ENCODE results near the gene SMARCD2.

The SMARCD2 gene

DNA sequence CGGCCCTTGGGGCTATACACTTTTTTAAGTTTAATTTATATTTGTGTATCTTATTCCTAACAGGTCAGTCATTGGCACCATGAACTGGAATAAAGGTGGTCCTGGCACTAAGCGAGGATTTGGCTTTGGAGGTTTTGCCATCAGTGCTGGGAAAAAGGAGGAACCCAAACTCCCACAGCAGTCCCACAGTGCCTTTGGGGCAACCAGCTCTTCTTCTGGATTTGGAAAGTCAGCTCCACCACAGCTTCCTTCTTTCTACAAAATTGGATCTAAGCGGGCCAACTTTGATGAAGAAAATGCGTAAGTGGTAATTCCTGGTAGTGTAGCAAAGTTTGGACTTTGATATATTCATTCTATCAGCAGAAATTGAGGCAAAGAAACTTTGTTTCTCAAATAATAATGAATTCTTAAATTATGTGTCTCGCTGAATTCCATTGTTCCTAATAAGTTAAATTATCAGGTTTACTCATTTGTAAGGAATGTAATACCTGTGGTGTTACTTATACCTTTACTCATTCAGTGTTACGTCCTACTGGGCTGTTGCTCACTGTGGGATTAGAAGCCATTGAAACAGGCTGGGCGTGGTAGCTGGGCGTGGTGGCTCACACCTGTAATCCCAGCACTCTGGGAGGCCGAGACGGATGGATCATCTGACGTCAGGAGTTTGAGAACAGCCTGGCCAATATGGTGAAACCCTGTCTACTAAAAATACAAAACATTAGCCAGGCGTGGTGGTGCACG lies 55.3 kb downstream of the SMARCD2 start:
- no peak overlapping the region for H3K4me3 ChIP-seq (ENCODE audit: low read length)
- TF ChIP-seq, protein P1, sequence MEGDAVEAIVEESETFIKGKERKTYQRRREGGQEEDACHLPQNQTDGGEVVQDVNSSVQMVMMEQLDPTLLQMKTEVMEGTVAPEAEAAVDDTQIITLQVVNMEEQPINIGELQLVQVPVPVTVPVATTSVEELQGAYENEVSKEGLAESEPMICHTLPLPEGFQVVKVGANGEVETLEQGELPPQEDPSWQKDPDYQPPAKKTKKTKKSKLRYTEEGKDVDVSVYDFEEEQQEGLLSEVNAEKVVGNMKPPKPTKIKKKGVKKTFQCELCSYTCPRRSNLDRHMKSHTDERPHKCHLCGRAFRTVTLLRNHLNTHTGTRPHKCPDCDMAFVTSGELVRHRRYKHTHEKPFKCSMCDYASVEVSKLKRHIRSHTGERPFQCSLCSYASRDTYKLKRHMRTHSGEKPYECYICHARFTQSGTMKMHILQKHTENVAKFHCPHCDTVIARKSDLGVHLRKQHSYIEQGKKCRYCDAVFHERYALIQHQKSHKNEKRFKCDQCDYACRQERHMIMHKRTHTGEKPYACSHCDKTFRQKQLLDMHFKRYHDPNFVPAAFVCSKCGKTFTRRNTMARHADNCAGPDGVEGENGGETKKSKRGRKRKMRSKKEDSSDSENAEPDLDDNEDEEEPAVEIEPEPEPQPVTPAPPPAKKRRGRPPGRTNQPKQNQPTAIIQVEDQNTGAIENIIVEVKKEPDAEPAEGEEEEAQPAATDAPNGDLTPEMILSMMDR (IDR thresholded peaks at IDR 0.05; ENCODE audit: insufficient read depth, low read depth, low read length, missing control alignments): no peak
- DNase-seq (ENCODE audit: low read depth): peak; percentile 96

DNA sequence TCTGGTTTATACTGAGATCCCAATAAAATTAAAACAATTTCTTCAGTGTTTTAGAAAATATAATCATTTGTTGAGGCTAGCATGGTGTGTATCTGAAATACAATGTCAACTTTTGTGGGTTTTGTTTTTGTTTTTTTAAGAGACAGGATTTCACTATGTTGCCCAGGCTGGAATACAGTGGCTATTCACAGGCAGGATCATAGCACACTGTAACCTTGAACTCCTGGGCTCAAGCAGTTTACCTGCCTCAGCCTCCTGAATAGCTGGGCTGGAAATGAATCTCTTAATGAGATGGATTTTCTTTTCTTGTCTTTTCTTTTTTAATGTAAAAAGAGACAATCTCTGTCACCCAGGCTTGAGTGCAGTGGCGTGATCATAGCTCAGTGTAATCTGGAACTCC lies 56.4 kb downstream of the SMARCD2 start:
- no peak overlapping the region for H3K4me3 ChIP-seq (ENCODE audit: low read length)
- TF ChIP-seq, protein P1 (IDR thresholded peaks at IDR 0.05; ENCODE audit: insufficient read depth, low read depth, low read length, missing control alignments): no peak
- no peak for DNase-seq (ENCODE audit: low read depth)

DNA sequence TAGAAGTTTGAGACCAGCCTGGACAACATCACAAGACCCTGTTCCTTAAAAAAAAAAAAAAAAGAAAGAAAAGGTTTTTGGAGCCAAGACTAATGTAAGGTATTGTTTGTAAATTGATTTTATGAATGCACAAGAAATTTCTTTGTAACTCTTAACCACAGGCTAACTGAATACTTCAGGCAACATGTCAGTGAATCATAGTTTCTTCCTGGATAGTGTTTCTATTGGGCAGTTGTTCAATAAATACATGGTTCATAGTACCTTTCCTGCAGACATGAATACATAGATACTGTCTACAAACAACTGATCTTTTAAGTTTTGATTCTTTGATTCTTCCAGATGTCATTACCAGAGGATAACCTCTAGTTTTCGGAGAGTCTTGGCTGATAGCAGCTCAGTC lies 56.9 kb downstream of the SMARCD2 start:
- peak; percentile 72 for DNase-seq (ENCODE audit: low read depth)
- TF ChIP-seq, protein P1 (IDR thresholded peaks at IDR 0.05; ENCODE audit: insufficient read depth, low read depth, low read length, missing control alignments): no peak
- no peak overlapping the region for H3K4me3 ChIP-seq (ENCODE audit: low read length)

GRCh38 chr17:63783522-63783921 lies 59.0 kb downstream of the SMARCD2 start:
- TF ChIP-seq, protein P1 (IDR thresholded peaks at IDR 0.05; ENCODE audit: insufficient read depth, low read depth, low read length, missing control alignments): no peak

More at GRCh38 chr17:63783522-63783921, 59.0 kb downstream of the SMARCD2 start:
- DNase-seq (ENCODE audit: low read depth): no peak
- H3K4me3 ChIP-seq (ENCODE audit: low read length): no peak overlapping the region
